H1 (cell line): ENCODE data around the gene SEMA6A. TPM values are rescaled to one million over a fixed set of nuclear protein-coding genes. Genes with fewer than 3 reads are reported as not detected.

Experiments
- KDM1A ChIP-seq: fragments of 200-600, 300-600 bp; sonication (generic); IDR thresholded peaks from 2 replicates; pipeline ENCODE4 v1.7.1; 2016; ENCODE audit warnings: mild to moderate bottlenecking, low read length, borderline replicate concordance
- SAP30 ChIP-seq: fragments of 300-600 bp; sonication (generic); IDR thresholded peaks from 2 replicates; pipeline ENCODE4 v1.7.1; 2012; ENCODE audit warnings: low read length, moderate library complexity, mild to moderate bottlenecking, inconsistent platforms; ENCODE audit not compliant: insufficient read depth, insufficient replicate concordance
- polyA plus RNA-seq, 7 experiments: library from polyadenylated mRNA; depleted of rRNA in 3 of 7; stranded (reverse) in 5 of 7; unstranded in 2 of 7; fragments of >200 nt in 5 of 7; fragments of 200-250 nt in 2 of 7; gene quantifications; 1 replicate in 5 of 7; 2 replicates in 1 of 7; 4 replicates in 1 of 7; pipeline versions ENCODE4 v1.2.1 to v1.2.3, GENCODE V29; 2011 to 2013; ENCODE audit warnings: missing spikeins in 2 of 7, mixed read lengths in 2 of 7
- total RNA-seq: library from RNA; stranded (reverse); fragmentation: NEBNext Ultra II Directional; extraction: Animal tissue kit (Norgen Biotek cat#: 25700); gene quantifications from 2 replicates; pipeline ENCODE4 v1.2.1, GENCODE V29; 2021

The SEMA6A gene
- total and polyA plus RNA-seq, 2 of the 8 experiments (the other 6 are each of a cell fraction or from before 2014, with no cell fraction given) = 78.3 to 277 TPM

DNA sequence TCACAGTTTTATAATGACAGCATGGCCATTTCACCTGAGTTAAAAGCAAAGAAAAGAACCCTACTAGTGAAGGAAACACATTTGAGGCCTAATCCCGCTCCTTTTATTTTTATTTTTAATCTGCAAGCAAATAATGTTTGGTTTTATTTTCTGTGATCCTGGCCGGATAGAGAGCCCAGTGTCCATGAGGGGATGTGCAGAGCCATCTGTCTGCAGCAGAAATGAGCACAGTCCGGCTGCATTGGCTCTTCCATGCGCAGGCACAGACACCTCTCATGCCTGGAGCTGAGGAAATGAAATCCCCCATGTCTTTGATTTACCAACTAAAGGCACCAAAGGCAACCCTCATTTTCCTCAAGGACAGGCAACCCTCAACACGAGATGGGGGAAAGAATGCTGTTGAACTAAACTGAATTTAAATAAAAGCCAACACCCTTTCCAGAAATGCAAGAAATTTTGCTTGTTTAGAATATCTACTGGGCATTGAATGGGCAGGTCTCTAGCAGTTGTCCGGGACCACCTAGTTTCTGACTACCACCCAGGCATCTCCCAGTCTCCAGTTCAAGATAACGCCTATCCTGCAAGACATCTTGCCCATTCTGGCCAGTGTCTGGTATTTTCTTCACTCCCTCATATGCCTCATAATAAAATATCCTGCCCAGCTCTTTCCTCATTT lies 47.9 kb upstream of the SEMA6A start (continued):
- TF ChIP-seq KDM1A (no peak), SAP30 (no peak)
